HG03175 (cell line): ENCODE measurements around the gene CHRNG.
"Not testable (repeated sequence)": the region's sequence is repeated elsewhere in the genome, so short reads cannot be mapped to it uniquely, and the experiment has no call there.

ENCODE experiments used
- ATAC-seq: cut with Tn5 transposase; IDR thresholded peaks from one replicate; pipeline ENCODE4 v1.9.1; 2021; ENCODE audit warnings: mild to moderate bottlenecking, moderate library complexity; ENCODE audit not compliant: unreplicated experiment

The CHRNG gene

GRCh38 chr2:232542715-232543467, 3.4 kb downstream of the CHRNG start:
- no peak for ATAC-seq

- ATAC-seq, result no peak
Measured at GRCh38 chr2:232543491-232543890, 4.0 kb downstream of the CHRNG start.

- ATAC-seq, result no peak
Measured at GRCh38 chr2:232543928-232544631, 4.6 kb downstream of the CHRNG start.

- no peak for ATAC-seq
Measured at GRCh38 chr2:232544674-232545073, 5.2 kb downstream of the CHRNG start.

- ATAC-seq, result no peak
Measured at GRCh38 chr2:232545511-232546375, 6.3 kb downstream of the CHRNG start.

- ATAC-seq, result no peak
Measured at GRCh38 chr2:232547991-232548390, 8.5 kb downstream of the CHRNG start.

DNA sequence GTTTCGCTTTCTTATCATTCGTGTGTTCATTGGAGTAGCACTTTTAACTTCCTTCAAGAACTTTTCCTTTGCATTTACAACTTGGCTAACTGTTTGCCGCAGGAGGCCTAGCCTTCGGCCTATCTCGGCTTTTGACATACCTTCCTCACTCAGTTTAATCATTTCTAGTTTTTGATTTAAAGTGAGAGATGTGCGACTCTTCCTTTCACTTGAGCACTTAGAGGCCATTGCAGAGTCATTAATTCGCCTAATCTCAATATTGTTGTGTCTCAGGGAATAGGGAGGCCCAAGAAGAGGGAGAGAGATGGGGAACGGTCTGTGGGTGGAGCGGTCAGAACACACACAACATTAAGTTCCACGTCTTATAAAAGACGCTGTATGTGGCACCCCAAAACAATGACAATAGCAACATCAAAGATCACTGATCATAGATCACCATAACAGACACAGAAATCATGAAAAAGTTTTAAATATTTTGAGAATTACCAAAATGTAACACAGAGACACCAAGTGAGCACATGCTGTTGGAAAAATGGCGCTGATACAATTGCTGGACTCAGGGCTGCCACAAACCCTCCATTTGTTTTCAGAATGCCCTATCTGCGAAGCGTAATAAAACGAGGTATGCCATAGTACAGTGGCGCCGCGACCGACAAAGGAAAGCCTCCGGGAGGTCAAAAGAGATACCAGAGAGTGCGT, 10.3 kb downstream of the CHRNG start:
- no peak for ATAC-seq

DNA sequence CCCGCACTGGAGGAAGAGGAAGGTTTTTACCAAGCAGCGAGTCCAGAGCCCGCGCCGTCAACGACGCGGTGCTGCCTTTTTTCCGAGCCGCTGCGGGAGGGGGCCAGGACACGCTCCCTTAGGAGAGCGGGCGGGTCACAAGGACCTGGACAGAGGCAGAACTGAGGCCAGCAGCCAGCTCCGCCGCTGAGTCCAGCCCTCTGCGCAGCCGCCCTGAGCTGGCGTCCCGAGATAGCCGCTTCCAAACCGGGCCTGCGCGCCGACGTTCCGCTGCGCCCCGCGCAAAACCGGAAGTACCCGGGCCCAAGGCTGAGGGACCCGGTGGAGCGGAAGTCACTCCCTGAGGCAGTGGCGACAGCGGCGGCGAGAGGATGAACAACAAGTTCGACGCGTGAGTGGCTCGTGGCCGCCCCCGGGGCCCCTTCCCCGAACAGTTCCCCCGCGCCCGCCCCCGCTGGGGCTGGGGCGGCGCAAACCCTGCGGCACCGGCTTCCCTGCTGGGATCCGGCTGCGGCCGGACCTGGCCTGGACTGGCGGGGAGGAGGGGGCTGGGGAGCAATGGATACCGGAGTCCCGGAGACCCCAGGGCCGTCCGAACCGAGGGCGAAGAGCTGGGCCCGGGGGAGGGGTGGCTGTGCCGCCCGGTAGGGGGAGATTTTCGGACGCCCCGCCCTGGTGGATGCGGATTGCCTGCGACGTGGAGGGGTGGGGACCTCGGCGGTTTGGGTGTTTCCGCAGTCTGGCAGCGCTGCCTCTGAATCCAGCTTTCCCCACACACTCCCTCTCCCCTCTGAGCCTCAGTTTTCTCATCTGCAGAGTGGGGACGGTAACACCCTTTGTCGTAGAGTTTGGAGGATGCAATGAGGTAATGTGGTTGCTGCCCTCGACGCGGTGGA, 11.1 kb downstream of the CHRNG start, which contains the start of the genes EIF4E2 and TIGD1:
EIF4E2 (plus strand) TSS at position 336 of the 896 bp plus-strand sequence; CDS start at position 372, 36 bp downstream.
TIGD1 (minus strand) TSS at position 204 of the 896 bp plus-strand sequence. CDS start 675 bp downstream, outside the sequence.
- peak; percentile 94 for ATAC-seq

- ATAC-seq, result no peak
Measured at GRCh38 chr2:232551250-232551638, 11.8 kb downstream of the CHRNG start.

DNA sequence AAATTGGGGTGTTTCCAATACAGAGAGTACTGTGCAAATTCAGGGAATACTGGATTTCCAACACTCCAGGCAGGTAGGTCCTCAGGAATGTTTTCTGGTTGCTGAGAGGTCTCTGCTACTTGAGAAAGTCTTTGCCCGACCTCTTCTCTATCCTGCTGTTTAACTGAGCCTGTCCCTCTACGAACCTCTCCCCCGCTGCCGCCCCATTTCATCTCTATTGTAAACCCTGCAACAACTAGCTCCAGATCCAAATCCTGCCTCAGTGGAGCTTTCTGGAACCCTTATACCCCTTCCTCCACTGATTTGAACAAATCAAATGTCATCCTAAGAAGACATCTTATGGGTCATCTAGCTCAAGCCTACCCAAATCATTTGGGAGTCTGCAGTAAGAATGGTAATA, 12.3 kb downstream of the CHRNG start:
- no peak for ATAC-seq

DNA sequence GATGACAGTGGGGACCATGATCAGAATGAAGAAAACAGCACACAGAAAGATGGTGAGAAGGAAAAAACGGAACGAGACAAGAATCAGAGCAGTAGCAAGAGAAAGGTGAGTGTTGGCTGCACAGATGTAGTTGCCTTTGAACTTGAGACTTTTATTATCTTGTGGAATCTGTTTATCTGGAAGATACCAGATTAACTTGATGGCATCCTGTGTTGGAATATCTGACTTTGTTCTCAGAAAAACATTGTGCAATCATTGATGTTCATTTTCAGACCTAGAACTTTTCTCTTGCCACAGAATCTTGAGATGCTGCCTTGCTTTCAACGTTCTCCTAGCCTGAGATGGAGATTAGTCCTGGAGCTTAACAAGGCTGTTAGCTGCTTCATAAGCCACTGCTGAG, 16.9 kb downstream of the CHRNG start:
- ATAC-seq, result no peak

DNA sequence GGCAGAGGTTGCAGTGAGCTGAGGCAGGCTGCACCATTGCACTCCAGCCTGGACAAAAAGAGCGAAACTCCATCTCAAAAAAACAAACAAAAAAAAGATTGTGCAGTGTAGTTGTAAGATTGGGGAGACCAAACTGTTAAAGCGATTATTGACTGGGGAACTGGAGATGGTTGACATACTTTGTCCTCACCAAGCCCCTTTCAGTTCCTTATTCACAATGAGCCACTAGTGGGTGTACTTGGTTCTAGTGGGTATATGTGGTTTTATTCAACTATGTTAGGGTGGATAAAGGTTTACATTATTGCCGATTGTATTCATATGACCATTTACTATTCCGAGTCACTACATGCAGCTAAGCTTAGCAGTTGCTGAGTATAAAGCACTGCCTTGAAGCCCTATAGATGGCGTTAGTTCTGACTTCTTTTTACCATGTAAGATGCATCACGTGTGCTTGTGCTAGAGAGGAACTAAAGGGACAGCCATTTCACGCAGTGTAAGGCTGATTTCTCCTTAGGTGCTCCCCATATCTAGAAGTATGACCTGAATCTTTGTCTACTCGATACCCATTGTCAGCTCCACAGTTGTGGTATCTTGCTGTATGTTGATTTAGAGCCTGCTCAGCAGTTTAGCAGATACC, 23.1 kb downstream of the CHRNG start:
- no peak for ATAC-seq

DNA sequence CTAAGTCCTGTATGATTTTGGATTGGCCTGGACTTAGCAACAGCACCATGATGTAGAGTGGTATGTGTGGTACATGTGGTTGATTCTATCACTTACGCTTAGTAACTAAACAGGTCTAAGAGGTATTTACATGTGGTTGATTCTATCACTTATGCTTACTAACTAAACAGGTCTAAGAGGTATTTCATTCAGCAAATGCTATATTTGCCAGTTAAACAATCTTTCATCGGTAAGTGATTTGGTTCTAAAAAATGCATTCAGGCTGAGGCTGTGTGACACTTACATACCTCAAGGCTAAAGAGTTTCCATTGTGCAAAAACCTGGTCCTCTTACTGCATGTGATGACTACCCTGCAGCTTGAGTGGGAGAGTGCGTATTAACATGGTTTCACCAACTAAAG, 24.1 kb downstream of the CHRNG start:
- no peak for ATAC-seq

GRCh38 chr2:232567721-232568120, 28.2 kb downstream of the CHRNG start:
- ATAC-seq, result no peak

GRCh38 chr2:232568161-232568560, 28.7 kb downstream of the CHRNG start:
- ATAC-seq, result no peak

DNA sequence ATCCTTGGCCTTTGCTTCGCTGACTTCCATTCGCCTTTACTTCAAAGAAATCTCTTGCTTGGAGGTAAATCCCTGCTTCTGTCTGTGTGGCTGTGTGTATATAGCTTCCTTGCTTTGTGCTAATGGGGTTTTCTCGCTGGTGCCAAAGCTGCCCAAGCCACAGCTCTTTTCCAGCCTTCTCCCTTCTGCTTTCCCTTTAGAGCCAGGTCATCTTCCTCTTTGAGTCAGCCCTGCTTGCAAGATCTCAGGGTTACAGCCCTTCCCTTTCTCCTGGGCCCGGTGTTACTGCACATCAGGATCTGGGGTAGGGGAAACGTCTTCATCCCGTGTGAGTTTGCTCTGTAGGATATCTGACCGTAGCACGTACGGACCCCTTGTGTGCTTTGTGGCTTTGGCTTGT, 30.0 kb downstream of the CHRNG start:
- ATAC-seq, result no peak

- not testable (repeated sequence) for ATAC-seq
Measured at GRCh38 chr2:232570481-232570880, 31.0 kb downstream of the CHRNG start.

DNA sequence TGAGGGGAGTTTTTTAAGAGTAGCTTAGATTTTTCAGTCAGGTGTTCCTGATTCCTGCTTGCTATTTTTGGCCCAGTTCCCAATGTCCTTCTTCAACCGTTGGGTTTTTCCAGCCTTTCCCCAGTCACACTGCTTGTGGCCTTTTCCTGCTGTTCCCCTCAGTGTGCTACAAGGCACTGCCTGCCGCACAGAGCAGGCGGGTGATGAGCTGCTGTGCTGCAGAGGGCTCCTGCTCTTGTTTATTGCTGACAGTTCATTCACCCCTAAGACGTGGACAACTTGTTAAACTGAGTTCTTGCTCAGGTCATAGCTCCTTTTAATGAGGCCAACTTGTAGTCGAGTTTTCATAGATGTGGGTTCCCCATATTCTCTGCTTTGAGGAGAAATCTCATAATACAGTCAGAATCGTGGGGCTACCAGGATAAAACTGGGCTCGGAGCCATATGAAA, 31.6 kb downstream of the CHRNG start:
- ATAC-seq, result no peak

DNA sequence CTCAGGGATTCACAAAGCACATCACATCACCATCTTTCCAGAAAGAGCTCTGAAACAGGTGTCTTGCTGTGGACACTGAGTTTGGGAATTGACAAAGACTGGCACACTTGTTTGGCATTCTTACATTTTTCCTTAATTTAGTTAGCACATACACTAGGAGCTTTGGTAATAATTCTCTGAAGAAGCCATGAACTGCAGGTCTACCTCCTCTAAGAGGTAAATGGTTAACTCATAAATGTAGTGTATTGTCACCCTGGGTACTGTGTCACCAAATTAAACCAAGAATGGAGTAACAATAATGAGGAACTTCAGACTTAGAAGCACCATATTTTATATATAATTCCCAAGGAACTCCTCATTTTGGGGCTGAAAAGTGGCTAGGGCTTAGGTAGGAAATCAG, 33.5 kb downstream of the CHRNG start:
- no peak for ATAC-seq
